ENCODE data around the gene ALK. TPM values are rescaled to one million over a fixed set of nuclear protein-coding genes. Genes with fewer than 3 reads are reported as not detected.

ALK gene
- polyA plus RNA-seq, 1 of the 3 experiments (the other 2 are of a cell fraction), result 0.30 TPM

- Histone ChIP-seq H3K27me3 (ENCODE audit: insufficient read depth) (no peaks in the 10 kb centered on the region), H2AFZ (ENCODE audit: low read depth) (no peak overlapping the region), H3K36me3 (replicated peaks in 1 of 2; ENCODE audit: control insufficient read depth in 1 of 2, insufficient read depth in 2 of 2, low read length in 1 of 2) (peaks cover 0 to 4% of the 10 kb centered on the region in 2 experiments), H3K4me2 (no peak overlapping the region), H3K9ac (no peak overlapping the region), H3K9me3 (no peaks in the 10 kb centered on the region), H3K4me3 (ENCODE audit: low read depth in 2 of 2, low read length in 1 of 2) (no peak overlapping the region), H3K4me1 (ENCODE audit: control insufficient read depth in 1 of 2, insufficient read depth in 2 of 2, low read depth in 1 of 2, low read length in 1 of 2) (peaks cover 0 to 40% of the 10 kb centered on the region in 2 experiments; a peak in 3 of 4 replicates), H3F3A (replicated peaks; ENCODE audit: insufficient read depth) (peaks cover 6% of the 10 kb centered on the region), H3K79me2 (ENCODE audit: insufficient read depth) (no peaks in the 10 kb centered on the region), H3K27ac (ENCODE audit: low read depth in 2 of 2, low read length in 1 of 2) (peak overlapping the region in 1 of 2 experiments; percentile 29; a peak in 2 of 4 replicates), H4K20me1 (ENCODE audit: insufficient read depth) (no peaks in the 10 kb centered on the region), H3K9me2 (no peaks in the 10 kb centered on the region)
- DNase-seq, result no peak
- ChIA-PET CTCF (interaction anchor here (0.9 to 8.6 kb wide), 4 partner anchors 9 to 51 kb away, joined by 3 to 91 read pairs (median 3); no protein-coding TSS in a partner anchor), POLR2A (no interaction called here)
- TF ChIP-seq TAF1 (IDR thresholded peaks at IDR 0.05; ENCODE audit: borderline replicate concordance, low read depth, low read length) (no peak), CTCF (IDR thresholded peaks at IDR 0.05) (no peak), FOXJ3 (CRISPR knock-in tag; IDR thresholded peaks at IDR 0.05) (no peak), EZH2phosphoT487 (IDR thresholded peaks at IDR 0.05; ENCODE audit: borderline replicate concordance, low read depth) (no peak), RAD21 (IDR thresholded peaks at IDR 0.05; ENCODE audit: low read length) (no peak), RFX5 (IDR thresholded peaks at IDR 0.05; ENCODE audit: low read length) (no peak), TEAD4 (IDR thresholded peaks at IDR 0.05; ENCODE audit: borderline replicate concordance, insufficient read depth) (no peak), GATA2 (CRISPR knock-in tag; IDR thresholded peaks at IDR 0.05) (no peak)
- TF ChIP-seq, protein P1, sequence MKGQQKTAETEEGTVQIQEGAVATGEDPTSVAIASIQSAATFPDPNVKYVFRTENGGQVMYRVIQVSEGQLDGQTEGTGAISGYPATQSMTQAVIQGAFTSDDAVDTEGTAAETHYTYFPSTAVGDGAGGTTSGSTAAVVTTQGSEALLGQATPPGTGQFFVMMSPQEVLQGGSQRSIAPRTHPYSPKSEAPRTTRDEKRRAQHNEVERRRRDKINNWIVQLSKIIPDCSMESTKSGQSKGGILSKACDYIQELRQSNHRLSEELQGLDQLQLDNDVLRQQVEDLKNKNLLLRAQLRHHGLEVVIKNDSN (IDR thresholded peaks at IDR 0.05; ENCODE audit: borderline replicate concordance, low read depth), result no peak
- WGBS (ENCODE audit: low lambda C conversion rate), result 51% methylated on average over 2 of the region's 2 CpGs
These were observed 598.1 kb downstream of the ALK start for GRCh38 chr2:29323301-29323700.

GRCh38 chr2:29322011-29322410 lies 599.4 kb downstream of the ALK start:
- CTCF ChIA-PET, result interaction anchor here (8.6 kb wide), 1 partner anchor 12 kb away, joined by 91 read pairs; no protein-coding TSS in a partner anchor
- POLR2A ChIA-PET, result no interaction called here
- no peak overlapping the region for H3K4me3 ChIP-seq (ENCODE audit: low read depth in 2 of 2, low read length in 1 of 2)
- no peaks in the 10 kb centered on the region for H3K9me2 ChIP-seq
- no peaks in the 10 kb centered on the region for H3K9me3 ChIP-seq
- H2AFZ ChIP-seq (ENCODE audit: low read depth), result peak overlapping the region; percentile 17; the same call in 1 of the 2 replicates
- H3K4me2 ChIP-seq, result 0 out of 2 replicates have a peak overlapping the region, but pooled peaks have one; percentile 5
- peaks cover 1 to 52% of the 10 kb centered on the region in 2 experiments; a peak in 3 of 4 replicates for H3K4me1 ChIP-seq (ENCODE audit: control insufficient read depth in 1 of 2, insufficient read depth in 2 of 2, low read depth in 1 of 2, low read length in 1 of 2)
- H3K27ac ChIP-seq (ENCODE audit: low read depth in 2 of 2, low read length in 1 of 2), result peak overlapping the region; percentile 12 to 86; a peak in 3 of 4 replicates
- H3F3A ChIP-seq (replicated peaks; ENCODE audit: insufficient read depth), result peaks cover 6% of the 10 kb centered on the region
- H3K9ac ChIP-seq, result no peak overlapping the region
- DNase-seq, result no peak
- no peaks in the 10 kb centered on the region for H4K20me1 ChIP-seq (ENCODE audit: insufficient read depth)
- no peaks in the 10 kb centered on the region for H3K79me2 ChIP-seq (ENCODE audit: insufficient read depth)
- WGBS (ENCODE audit: low lambda C conversion rate), result 7% methylated on average over 2 of the region's 2 CpGs
- no peaks in the 10 kb centered on the region for H3K27me3 ChIP-seq (ENCODE audit: insufficient read depth)
- peaks cover 0 to 6% of the 10 kb centered on the region in 2 experiments for H3K36me3 ChIP-seq (replicated peaks in 1 of 2; ENCODE audit: control insufficient read depth in 1 of 2, insufficient read depth in 2 of 2, low read length in 1 of 2)
- TF ChIP-seq NFIC (IDR thresholded peaks at IDR 0.05; ENCODE audit: borderline replicate concordance) (peak; percentile 59), RXRA (IDR thresholded peaks at IDR 0.05; ENCODE audit: borderline replicate concordance, low read depth) (no peak), PBX3 (IDR thresholded peaks at IDR 0.05) (peak; percentile 77), SMC3 (IDR thresholded peaks at IDR 0.05; ENCODE audit: low read depth, low read length) (no peak), RCOR1 (IDR thresholded peaks at IDR 0.05; ENCODE audit: low read length) (no peak), NRF1 (IDR thresholded peaks at IDR 0.05; ENCODE audit: low read depth, low read length) (no peak), FOSL2 (IDR thresholded peaks at IDR 0.05; ENCODE audit: borderline replicate concordance, low read depth) (no peak), REST (IDR thresholded peaks at IDR 0.05; ENCODE audit: low read depth, low read length) (no peak), SIN3A (IDR thresholded peaks at IDR 0.05; ENCODE audit: borderline replicate concordance, low read depth, low read length) (no peak), TAF1 (IDR thresholded peaks at IDR 0.05; ENCODE audit: borderline replicate concordance, low read depth, low read length) (no peak), EP300 (IDR thresholded peaks at IDR 0.05; ENCODE audit: borderline replicate concordance in 1 of 2, low read depth in 1 of 2, low read length in 1 of 2) (peak; percentile 36 to 37; a peak in 2 of 4 replicates), GABPA (IDR thresholded peaks at IDR 0.05; ENCODE audit: low read depth) (no peak), RAD21 (IDR thresholded peaks at IDR 0.05; ENCODE audit: low read length) (no peak), FOXJ3 (CRISPR knock-in tag; IDR thresholded peaks at IDR 0.05) (no peak)
